ELF-1 (cell line): Measurements from ENCODE around the gene DCBLD1.

Source experiments
- DNase-seq: peaks from one replicate; pipeline ENCODE4 v3.0.0-alpha.2; 2016; ENCODE audit warnings: low read depth, low spot score

Gene DCBLD1

GRCh38 chr6:117469791-117470190, 12.7 kb upstream of the DCBLD1 start:
- no peak for DNase-seq

- no peak for DNase-seq
Observed at GRCh38 chr6:117472667-117473066, 9.8 kb upstream of the DCBLD1 start.

- no peak for DNase-seq
Observed at GRCh38 chr6:117473401-117473800, 9.1 kb upstream of the DCBLD1 start.

GRCh38 chr6:117477988-117478852, 4.3 kb upstream of the DCBLD1 start:
- peak; percentile 23 for DNase-seq

GRCh38 chr6:117478853-117479231, 3.6 kb upstream of the DCBLD1 start:
- DNase-seq = no peak

- DNase-seq = no peak
Observed at GRCh38 chr6:117480651-117481050, 1.8 kb upstream of the DCBLD1 start.

- peak; percentile 27 for DNase-seq
Observed at GRCh38 chr6:117481278-117481925, 1.1 kb upstream of the DCBLD1 start.

- no peak for DNase-seq
Observed at GRCh38 chr6:117481926-117482239, 591 bp upstream of the DCBLD1 start.

GRCh38 chr6:117483004-117483644, 650 bp downstream of the DCBLD1 start:
- peak; percentile 90 for DNase-seq

GRCh38 chr6:117483645-117484016, 1.2 kb downstream of the DCBLD1 start:
- DNase-seq = no peak

GRCh38 chr6:117484052-117484646, 1.7 kb downstream of the DCBLD1 start:
- no peak for DNase-seq

GRCh38 chr6:117485433-117485832, 3.0 kb downstream of the DCBLD1 start:
- no peak for DNase-seq

GRCh38 chr6:117487821-117488220, 5.3 kb downstream of the DCBLD1 start:
- DNase-seq = no peak

- no peak for DNase-seq
Observed at GRCh38 chr6:117489003-117489402, 6.5 kb downstream of the DCBLD1 start.

GRCh38 chr6:117491916-117492315, 9.4 kb downstream of the DCBLD1 start:
- DNase-seq = no peak

GRCh38 chr6:117493470-117493869, 11.0 kb downstream of the DCBLD1 start:
- DNase-seq = no peak

GRCh38 chr6:117494283-117494682, 11.8 kb downstream of the DCBLD1 start:
- DNase-seq = no peak

- no peak for DNase-seq
Observed at GRCh38 chr6:117494694-117495318, 12.3 kb downstream of the DCBLD1 start.

GRCh38 chr6:117495425-117495824, 13.0 kb downstream of the DCBLD1 start:
- DNase-seq = no peak

GRCh38 chr6:117495869-117496268, 13.4 kb downstream of the DCBLD1 start:
- no peak for DNase-seq

GRCh38 chr6:117496383-117496990, 14.0 kb downstream of the DCBLD1 start:
- DNase-seq = no peak

GRCh38 chr6:117497237-117497636, 14.8 kb downstream of the DCBLD1 start:
- no peak for DNase-seq
